Measurements from ENCODE around the gene KRT73. TPM values are rescaled to one million over a fixed set of nuclear protein-coding genes. Genes with fewer than 3 reads are reported as not detected.

The KRT73 gene
- total and polyA plus RNA-seq, 4 donors, result not detected

DNA sequence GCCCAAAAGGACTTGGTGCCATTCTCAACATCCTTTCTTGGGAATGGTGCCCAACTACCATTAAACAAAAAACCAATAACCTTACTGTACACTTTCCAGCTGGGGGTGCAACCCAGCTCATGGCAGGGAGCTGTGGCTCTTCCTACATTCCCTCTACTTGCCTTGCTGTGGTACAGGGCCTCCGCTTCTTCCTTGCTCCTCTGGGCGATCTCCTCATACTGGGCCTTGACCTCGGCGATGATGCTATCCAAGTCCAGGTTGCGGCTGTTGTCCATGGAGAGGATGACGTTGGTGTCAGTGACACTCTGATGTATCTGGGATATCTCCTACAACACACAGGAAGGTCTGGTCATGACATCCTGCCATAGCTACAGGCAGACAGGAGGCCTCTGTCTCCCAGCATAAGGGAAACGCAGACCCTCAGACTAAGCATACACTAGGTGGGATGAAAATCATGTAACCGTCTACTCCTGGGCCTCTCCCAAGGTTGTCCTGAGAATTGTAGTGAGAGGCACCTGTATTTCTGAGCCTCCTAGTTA is 29.7 kb upstream of the KRT73 start:
- H3K9me3 ChIP-seq (ENCODE audit: control insufficient read depth in 4 of 4, low read length in 3 of 4), result peaks cover 0 to 2% (median 0%) of the 10 kb centered on the region in 4 donors
- no peaks in the 10 kb centered on the region for H3K4me1 ChIP-seq (ENCODE audit: control insufficient read depth in 4 of 4, insufficient read depth in 4 of 4, low read length in 3 of 4)
- TF ChIP-seq NR2F2 (IDR thresholded peaks at IDR 0.05) (no peak), RXRA (IDR thresholded peaks at IDR 0.05) (no peak), EGR1 (IDR thresholded peaks at IDR 0.05; ENCODE audit: low read depth in 2 of 2) (no peak), HNF4A (conservative IDR thresholded peaks at IDR 0.05) (no peak), HNF4G (IDR thresholded peaks at IDR 0.05) (no peak), FOXA1 (IDR thresholded peaks at IDR 0.05) (no peak), GABPA (IDR thresholded peaks at IDR 0.05 in 1 of 2, conservative IDR thresholded peaks at IDR 0.05 in 1 of 2) (no peak), SP1 (IDR thresholded peaks at IDR 0.05) (no peak), FOXA2 (IDR thresholded peaks at IDR 0.05) (no peak), RAD21 (IDR thresholded peaks at IDR 0.05) (no peak), TAF1 (conservative IDR thresholded peaks at IDR 0.05) (no peak)
- TF ChIP-seq, protein P1, sequence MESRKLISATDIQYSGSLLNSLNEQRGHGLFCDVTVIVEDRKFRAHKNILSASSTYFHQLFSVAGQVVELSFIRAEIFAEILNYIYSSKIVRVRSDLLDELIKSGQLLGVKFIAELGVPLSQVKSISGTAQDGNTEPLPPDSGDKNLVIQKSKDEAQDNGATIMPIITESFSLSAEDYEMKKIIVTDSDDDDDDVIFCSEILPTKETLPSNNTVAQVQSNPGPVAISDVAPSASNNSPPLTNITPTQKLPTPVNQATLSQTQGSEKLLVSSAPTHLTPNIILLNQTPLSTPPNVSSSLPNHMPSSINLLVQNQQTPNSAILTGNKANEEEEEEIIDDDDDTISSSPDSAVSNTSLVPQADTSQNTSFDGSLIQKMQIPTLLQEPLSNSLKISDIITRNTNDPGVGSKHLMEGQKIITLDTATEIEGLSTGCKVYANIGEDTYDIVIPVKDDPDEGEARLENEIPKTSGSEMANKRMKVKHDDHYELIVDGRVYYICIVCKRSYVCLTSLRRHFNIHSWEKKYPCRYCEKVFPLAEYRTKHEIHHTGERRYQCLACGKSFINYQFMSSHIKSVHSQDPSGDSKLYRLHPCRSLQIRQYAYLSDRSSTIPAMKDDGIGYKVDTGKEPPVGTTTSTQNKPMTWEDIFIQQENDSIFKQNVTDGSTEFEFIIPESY (IDR thresholded peaks at IDR 0.05), result no peak
- TF ChIP-seq, protein P2, sequence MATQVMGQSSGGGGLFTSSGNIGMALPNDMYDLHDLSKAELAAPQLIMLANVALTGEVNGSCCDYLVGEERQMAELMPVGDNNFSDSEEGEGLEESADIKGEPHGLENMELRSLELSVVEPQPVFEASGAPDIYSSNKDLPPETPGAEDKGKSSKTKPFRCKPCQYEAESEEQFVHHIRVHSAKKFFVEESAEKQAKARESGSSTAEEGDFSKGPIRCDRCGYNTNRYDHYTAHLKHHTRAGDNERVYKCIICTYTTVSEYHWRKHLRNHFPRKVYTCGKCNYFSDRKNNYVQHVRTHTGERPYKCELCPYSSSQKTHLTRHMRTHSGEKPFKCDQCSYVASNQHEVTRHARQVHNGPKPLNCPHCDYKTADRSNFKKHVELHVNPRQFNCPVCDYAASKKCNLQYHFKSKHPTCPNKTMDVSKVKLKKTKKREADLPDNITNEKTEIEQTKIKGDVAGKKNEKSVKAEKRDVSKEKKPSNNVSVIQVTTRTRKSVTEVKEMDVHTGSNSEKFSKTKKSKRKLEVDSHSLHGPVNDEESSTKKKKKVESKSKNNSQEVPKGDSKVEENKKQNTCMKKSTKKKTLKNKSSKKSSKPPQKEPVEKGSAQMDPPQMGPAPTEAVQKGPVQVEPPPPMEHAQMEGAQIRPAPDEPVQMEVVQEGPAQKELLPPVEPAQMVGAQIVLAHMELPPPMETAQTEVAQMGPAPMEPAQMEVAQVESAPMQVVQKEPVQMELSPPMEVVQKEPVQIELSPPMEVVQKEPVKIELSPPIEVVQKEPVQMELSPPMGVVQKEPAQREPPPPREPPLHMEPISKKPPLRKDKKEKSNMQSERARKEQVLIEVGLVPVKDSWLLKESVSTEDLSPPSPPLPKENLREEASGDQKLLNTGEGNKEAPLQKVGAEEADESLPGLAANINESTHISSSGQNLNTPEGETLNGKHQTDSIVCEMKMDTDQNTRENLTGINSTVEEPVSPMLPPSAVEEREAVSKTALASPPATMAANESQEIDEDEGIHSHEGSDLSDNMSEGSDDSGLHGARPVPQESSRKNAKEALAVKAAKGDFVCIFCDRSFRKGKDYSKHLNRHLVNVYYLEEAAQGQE (IDR thresholded peaks at IDR 0.05), result no peak
- TF ChIP-seq, protein P3, sequence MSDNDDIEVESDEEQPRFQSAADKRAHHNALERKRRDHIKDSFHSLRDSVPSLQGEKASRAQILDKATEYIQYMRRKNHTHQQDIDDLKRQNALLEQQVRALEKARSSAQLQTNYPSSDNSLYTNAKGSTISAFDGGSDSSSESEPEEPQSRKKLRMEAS (IDR thresholded peaks at IDR 0.05), result no peak
- no peak overlapping the region for H3K9ac ChIP-seq (ENCODE audit: low read depth in 1 of 2, low read length in 2 of 2)
- H3K4me3 ChIP-seq (ENCODE audit: low read depth in 1 of 3, low read length in 3 of 3), result no peak overlapping the region
- H3K27me3 ChIP-seq (ENCODE audit: control insufficient read depth in 4 of 4, insufficient read depth in 4 of 4, low read length in 3 of 4), result peaks cover 0 to 3% (median 0%) of the 10 kb centered on the region in 4 donors
- WGBS, result 91% methylated on average over 8 of the region's 8 CpGs
- H3K27ac ChIP-seq (ENCODE audit: low read depth in 1 of 2, low read length in 2 of 2), result no peak overlapping the region
- H3K36me3 ChIP-seq (ENCODE audit: control insufficient read depth in 4 of 4, insufficient read depth in 3 of 4, low read depth in 1 of 4, low read length in 3 of 4), result no peaks in the 10 kb centered on the region
- DNase-seq (ENCODE audit: low spot score), result peak; percentile 31

DNA sequence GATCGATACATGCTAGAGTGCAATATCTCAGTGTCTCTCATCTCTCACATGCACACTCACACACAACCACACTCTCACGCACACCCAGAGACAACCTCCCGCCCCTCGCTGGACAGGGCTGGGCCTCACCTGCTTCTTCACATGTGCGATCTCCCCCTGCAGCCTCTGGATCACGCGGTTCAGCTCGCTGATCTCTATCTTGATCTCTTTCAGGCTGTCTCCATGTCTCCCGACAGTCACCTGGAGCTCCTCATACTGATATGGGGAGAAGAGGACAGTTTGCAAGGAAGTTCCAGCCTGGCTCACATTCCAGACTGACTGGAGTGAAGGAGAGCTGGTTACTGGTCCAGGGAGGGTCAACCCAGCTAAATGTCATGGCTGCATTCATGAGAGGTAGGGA is 29.2 kb upstream of the KRT73 start:
- Histone ChIP-seq H3K9ac (ENCODE audit: low read depth in 1 of 2, low read length in 2 of 2) (no peak overlapping the region), H3K36me3 (ENCODE audit: control insufficient read depth in 4 of 4, insufficient read depth in 3 of 4, low read depth in 1 of 4, low read length in 3 of 4) (no peaks in the 10 kb centered on the region), H3K4me3 (ENCODE audit: low read depth in 1 of 3, low read length in 3 of 3) (no peak overlapping the region), H3K4me1 (ENCODE audit: control insufficient read depth in 4 of 4, insufficient read depth in 4 of 4, low read length in 3 of 4) (no peaks in the 10 kb centered on the region), H3K9me3 (ENCODE audit: control insufficient read depth in 4 of 4, low read length in 3 of 4) (peaks cover 0 to 2% (median 0%) of the 10 kb centered on the region in 4 donors), H3K27ac (ENCODE audit: low read depth in 1 of 2, low read length in 2 of 2) (no peak overlapping the region), H3K27me3 (ENCODE audit: control insufficient read depth in 4 of 4, insufficient read depth in 4 of 4, low read length in 3 of 4) (peaks cover 0 to 3% (median 0%) of the 10 kb centered on the region in 4 donors)
- 94% methylated on average over 9 of the region's 9 CpGs for WGBS
- DNase-seq (ENCODE audit: low spot score), result peak; percentile 17
- TF ChIP-seq EGR1 (IDR thresholded peaks at IDR 0.05; ENCODE audit: low read depth in 2 of 2) (no peak), SP1 (IDR thresholded peaks at IDR 0.05) (no peak), TAF1 (conservative IDR thresholded peaks at IDR 0.05) (no peak), JUND (IDR thresholded peaks at IDR 0.05) (no peak), YY1 (IDR thresholded peaks at IDR 0.05) (no peak), RAD21 (IDR thresholded peaks at IDR 0.05) (no peak), FOXA1 (IDR thresholded peaks at IDR 0.05) (no peak), RXRA (IDR thresholded peaks at IDR 0.05) (no peak)
- TF ChIP-seq, protein P1 (IDR thresholded peaks at IDR 0.05), result no peak
- TF ChIP-seq, protein P4, sequence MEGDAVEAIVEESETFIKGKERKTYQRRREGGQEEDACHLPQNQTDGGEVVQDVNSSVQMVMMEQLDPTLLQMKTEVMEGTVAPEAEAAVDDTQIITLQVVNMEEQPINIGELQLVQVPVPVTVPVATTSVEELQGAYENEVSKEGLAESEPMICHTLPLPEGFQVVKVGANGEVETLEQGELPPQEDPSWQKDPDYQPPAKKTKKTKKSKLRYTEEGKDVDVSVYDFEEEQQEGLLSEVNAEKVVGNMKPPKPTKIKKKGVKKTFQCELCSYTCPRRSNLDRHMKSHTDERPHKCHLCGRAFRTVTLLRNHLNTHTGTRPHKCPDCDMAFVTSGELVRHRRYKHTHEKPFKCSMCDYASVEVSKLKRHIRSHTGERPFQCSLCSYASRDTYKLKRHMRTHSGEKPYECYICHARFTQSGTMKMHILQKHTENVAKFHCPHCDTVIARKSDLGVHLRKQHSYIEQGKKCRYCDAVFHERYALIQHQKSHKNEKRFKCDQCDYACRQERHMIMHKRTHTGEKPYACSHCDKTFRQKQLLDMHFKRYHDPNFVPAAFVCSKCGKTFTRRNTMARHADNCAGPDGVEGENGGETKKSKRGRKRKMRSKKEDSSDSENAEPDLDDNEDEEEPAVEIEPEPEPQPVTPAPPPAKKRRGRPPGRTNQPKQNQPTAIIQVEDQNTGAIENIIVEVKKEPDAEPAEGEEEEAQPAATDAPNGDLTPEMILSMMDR (IDR thresholded peaks at IDR 0.05; ENCODE audit: low read depth, low read length, missing input control), result no peak
- TF ChIP-seq, protein P3 (IDR thresholded peaks at IDR 0.05), result no peak
- TF ChIP-seq, protein P5, sequence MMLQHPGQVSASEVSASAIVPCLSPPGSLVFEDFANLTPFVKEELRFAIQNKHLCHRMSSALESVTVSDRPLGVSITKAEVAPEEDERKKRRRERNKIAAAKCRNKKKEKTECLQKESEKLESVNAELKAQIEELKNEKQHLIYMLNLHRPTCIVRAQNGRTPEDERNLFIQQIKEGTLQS (IDR thresholded peaks at IDR 0.05), result no peak
